Right lobe of liver (tissue), 4 donors: ENCODE data around the gene TSSK3.

Experiments used
- POLR2A ChIP-seq: fragments of 450-650 bp; IDR thresholded peaks from one replicate; pipeline ENCODE4 v1.6.1; 2017; ENCODE audit warnings: antibody characterized with exemption, mild to moderate bottlenecking
- TF ChIP-seq, protein P1 (sequence below), 4 donors: fragments of 200-600 bp in 3 of 4; fragments of 450-650 bp in 1 of 4; IDR thresholded peaks; one replicate each; pipeline versions ENCODE4 v1.5.1 to v1.8.0; 2016 to 2022; ENCODE audit warnings: antibody characterized with exemption in 4 of 4, mild to moderate bottlenecking in 2 of 4
- donor health status: DM: no; HTN: no; CAD: no.
- donor health status: DM: no; HTN: no; CAD: no.
- donor health status: DM: no; HTN: yes; CAD: no.

- TF ChIP-seq, protein P1, sequence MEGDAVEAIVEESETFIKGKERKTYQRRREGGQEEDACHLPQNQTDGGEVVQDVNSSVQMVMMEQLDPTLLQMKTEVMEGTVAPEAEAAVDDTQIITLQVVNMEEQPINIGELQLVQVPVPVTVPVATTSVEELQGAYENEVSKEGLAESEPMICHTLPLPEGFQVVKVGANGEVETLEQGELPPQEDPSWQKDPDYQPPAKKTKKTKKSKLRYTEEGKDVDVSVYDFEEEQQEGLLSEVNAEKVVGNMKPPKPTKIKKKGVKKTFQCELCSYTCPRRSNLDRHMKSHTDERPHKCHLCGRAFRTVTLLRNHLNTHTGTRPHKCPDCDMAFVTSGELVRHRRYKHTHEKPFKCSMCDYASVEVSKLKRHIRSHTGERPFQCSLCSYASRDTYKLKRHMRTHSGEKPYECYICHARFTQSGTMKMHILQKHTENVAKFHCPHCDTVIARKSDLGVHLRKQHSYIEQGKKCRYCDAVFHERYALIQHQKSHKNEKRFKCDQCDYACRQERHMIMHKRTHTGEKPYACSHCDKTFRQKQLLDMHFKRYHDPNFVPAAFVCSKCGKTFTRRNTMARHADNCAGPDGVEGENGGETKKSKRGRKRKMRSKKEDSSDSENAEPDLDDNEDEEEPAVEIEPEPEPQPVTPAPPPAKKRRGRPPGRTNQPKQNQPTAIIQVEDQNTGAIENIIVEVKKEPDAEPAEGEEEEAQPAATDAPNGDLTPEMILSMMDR (IDR thresholded peaks at IDR 0.05), result no peak
- no peak for TF ChIP-seq POLR2A
These were observed 26.9 kb upstream of the TSSK3 start for GRCh38 chr1:32335535-32335789.
